Stimulated activated CD8-positive, alpha-beta memory T cell treated with anti-CD3 and anti-CD28 coated beads, Interleukin-4, amount 100 ng/mL, for 48 hours (primary cell): ENCODE measurements around the gene NUP210.
A peak's percentile ranks its signal among the peaks of the same experiment; 100 is the strongest.
"Not testable (repeated sequence)": the region's sequence is repeated elsewhere in the genome, so short reads cannot be mapped to it uniquely, and the experiment has no call there.

ENCODE experiments used
- DNase-seq: peaks from one replicate; pipeline ENCODE4 v3.0.0-alpha.2; 2020

Gene NUP210

GRCh38 chr3:13405614-13406013 is 14.5 kb downstream of the NUP210 start:
- no peak for DNase-seq

GRCh38 chr3:13404626-13405452 is 15.3 kb downstream of the NUP210 start:
- DNase-seq: no peak

- no peak for DNase-seq
Measured at GRCh38 chr3:13403847-13404246, 16.3 kb downstream of the NUP210 start.

- no peak for DNase-seq
Measured at GRCh38 chr3:13403213-13403819, 16.8 kb downstream of the NUP210 start.

DNA sequence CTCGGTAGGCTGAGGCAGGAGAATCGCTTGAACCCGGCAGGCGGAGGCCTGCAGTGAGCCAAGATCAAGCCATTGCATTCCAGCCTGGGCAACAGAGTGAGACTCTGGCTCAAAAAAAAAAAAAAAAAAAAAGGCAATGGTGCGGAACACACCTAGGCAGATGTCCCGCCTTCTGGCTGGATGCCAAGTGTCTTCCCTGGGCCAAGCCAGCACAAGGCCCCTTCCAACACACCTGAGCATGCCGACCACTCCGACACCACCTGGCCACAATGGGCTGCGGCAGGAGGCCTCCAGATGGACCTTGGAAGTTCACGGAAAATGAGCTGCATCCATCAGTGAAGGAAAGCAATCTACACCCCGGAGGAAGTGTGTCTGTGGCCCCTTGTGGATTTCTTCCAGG is 19.0 kb downstream of the NUP210 start:
- no peak for DNase-seq

DNA sequence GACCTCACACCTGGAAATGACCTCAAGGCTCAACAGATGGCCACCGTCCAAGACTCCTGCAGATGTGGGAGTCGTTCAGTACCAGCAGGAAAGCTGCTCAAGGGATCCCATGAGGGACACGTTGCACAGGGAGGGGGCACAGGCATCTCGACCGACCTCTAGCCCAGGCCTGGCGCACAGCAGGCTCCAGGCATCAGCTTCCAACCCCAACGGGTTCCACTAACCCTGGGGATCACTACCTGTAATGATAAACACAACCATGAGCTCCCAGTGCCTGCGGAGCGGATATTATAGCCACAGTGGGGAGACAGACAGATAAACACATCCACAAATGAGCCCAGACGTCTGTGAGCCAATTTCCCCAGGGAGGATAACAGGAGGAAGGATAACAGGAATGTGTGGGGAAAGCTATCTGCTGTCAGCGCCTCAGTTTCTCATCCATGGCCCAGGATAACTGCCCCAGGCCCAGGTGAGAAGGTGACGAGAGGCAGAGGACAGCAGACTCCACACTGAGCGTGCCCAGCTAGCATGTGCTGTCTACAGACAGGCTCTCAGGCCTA is 19.9 kb downstream of the NUP210 start:
- DNase-seq: no peak

GRCh38 chr3:13399603-13400002 is 20.5 kb downstream of the NUP210 start:
- no peak for DNase-seq

DNA sequence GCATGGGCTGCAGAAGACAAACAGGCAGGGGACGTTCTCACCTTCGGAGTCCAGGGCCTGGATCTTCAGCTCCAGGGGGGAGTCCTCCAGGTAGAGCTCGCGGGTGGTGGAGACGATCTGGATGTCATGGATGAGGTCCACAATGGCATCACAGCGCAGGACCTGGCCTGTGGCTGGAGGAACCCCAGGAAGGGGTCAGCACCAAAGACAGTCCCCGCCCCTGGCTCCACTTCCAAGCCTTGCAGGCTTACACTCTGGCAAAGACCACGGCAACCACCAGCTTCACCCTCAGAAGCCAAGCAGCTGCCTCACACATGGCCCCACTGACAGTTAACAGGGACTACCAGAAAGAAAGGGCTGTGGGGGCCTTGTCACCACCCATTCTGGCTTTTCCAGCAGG is 22.8 kb downstream of the NUP210 start:
- no peak for DNase-seq

GRCh38 chr3:13394363-13394762 is 25.8 kb downstream of the NUP210 start:
- DNase-seq: no peak

DNA sequence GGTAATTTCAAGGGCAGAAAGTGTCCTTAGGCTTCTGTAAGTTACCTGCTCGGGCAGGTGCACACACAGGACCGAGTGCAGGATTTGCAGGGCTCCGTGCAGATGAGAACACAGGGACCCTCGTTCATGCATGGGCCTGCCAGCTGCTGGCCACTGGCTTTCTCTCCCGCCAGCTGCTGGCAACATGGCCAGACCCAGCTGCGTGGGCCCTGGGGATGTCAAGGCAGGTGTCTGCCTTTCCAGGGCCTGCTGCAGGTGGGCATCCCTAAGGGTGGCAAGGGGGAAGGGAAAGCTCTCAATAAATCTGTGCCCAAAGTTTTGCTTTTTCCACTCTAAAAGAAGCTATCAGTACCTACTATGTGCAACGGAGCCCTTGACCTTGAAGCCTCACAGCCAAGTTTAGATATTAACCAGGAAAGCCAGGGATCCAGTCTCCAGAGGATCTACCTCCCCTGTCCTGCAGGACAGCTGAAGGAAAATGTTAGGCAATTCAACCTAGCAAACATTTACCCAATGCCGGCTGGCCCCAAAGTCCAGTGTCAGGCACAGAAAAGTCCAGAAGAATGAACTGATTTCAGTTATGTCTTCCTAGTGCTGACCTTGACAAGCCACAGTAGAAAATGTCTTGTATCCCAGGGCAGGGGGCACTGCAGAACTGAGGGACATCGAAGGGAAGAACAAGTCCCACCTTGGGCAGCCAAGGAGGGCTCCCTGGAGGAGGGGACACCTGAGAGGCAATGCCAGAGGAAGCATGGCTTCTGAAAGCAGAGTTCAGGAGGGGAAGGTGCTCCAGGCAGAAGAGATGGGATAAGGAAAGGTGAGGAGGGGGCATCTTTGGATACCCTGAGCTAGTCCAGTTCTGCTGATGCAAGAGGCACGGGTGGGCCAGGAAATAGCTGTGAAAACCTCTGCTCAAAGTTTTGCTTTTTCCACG is 26.4 kb downstream of the NUP210 start:
- DNase-seq: no peak

DNA sequence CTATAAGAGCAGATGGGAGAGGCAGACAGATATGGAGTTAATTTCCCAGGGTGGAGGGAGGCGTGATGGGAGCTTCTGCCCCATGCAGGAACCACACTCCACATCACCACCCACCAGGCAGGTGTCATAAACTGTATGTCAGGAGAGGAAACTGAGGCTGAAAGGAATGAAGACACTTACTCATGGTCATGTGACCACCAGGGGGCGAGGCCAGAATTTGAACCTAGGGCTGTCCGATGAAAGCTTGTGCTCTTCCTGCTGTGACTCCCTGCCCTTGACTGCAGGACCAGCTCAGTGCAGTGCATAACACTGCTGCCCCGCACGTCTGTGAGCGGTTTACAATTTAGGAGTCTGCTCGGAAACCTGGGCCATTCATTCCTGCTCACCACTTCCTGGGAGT is 28.8 kb downstream of the NUP210 start:
- peak; percentile 35 for DNase-seq

DNA sequence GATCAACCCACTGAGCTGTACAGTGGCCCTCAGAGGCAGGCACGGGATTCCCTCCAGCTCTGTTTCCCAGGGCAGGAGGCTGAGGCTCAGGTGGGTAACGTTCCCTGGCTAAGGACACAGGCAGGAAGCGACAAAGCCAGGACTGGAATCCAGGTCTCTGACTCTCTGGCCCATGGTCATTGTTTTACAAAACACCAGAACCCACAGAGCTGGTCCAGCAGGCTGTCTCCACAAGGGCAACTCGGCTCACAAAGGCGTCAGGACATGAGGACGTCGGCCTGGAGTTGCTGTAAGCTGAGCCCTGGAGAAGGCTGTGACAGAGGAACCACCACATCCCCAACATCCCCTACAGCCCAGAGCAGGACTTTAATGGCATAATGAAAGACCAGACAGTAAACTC is 30.7 kb downstream of the NUP210 start:
- DNase-seq: no peak

- DNase-seq: no peak
Measured at GRCh38 chr3:13388816-13389215, 31.3 kb downstream of the NUP210 start.

- no peak for DNase-seq
Measured at GRCh38 chr3:13385373-13385965, 34.7 kb downstream of the NUP210 start.

DNA sequence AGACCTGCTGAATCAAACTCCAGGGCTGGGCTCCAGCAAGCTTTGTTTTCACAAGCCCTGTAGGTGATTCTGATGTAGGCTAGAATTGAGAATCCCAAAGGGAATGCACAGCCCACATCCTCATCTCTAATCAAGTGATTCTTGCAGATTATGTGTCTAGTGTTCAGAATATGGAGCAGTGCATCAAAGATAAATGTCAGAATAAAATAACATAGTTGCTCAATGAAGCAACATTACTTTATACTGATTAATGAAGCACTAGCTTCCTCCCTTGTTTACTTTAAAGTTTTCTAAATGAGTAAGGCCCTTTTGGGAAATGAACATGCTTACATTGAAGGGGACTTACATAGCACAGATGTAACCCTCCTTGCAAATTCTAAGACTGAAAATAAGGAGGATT is 39.2 kb downstream of the NUP210 start:
- no peak for DNase-seq

DNA sequence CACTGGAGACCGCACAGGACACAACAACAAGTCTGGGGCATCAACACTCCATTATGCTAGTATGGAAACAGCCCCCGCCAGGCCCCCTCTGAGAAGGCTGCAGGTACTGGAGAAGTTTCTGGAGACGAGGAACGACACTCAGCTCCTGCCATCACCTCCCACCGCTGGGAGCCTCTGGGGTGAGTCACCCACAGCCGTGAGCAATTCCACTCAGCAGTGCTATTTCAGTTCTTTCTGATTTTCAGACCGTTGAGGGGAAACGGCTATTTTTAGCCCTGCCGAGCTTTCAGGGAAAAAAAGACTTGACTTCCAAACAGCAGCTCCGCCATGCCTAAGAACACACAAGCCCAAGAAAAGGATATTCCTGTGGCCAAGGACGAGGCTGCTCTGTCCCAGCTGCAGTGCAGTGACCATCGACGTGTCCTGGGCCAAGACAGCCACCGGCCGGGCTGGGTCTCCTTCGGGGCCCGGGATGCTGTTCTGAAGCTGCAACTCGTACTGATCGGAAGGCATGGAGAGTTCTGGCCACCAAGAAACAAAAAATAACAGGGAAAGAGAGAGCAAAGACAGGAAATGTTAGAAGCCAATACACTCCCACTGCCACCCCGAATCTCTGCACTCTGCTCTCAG is 40.8 kb downstream of the NUP210 start:
- no peak for DNase-seq

- DNase-seq: no peak
Measured at GRCh38 chr3:13378155-13378554, 42.0 kb downstream of the NUP210 start.

DNA sequence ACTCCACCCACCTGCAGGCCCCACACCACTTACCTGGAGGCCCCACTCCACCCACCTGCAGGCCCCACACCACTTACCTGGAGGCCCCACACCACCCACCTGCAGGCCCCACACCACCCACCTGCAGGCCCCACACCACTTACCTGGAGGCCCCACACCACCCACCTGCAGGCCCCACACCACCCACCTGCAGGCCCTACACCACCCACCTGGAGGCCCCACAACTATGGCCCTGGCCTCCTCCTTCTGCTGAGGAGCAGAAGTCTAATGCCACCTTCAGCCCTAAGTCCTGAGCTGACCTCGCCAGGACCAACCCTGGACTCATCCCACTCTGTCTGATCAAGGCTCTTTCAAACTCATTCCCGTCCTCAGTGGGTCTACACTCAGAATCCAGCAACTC is 42.4 kb downstream of the NUP210 start:
- not testable (repeated sequence) for DNase-seq

GRCh38 chr3:13377021-13377420 is 43.1 kb downstream of the NUP210 start:
- DNase-seq: no peak

GRCh38 chr3:13376091-13376490 is 44.0 kb downstream of the NUP210 start:
- DNase-seq: no peak

DNA sequence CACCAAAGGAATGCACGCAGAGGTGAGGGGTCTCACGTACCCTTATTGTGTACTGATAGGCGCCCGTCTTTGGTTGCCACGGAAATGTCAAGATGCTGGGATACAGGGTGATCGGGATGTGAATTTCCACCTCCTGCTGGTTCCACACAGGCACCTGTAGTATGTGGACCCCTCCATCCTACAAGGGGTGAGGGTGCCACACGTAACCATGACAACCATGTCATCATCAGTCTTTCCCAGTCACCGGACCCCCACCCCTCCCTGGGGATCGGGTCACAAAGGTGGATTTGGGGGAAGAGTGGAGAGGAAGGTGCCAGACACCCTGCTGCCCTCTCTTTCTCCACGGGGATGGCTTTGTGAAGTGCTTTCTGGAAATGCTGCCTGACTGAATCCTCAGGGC is 44.7 kb downstream of the NUP210 start:
- no peak for DNase-seq

DNA sequence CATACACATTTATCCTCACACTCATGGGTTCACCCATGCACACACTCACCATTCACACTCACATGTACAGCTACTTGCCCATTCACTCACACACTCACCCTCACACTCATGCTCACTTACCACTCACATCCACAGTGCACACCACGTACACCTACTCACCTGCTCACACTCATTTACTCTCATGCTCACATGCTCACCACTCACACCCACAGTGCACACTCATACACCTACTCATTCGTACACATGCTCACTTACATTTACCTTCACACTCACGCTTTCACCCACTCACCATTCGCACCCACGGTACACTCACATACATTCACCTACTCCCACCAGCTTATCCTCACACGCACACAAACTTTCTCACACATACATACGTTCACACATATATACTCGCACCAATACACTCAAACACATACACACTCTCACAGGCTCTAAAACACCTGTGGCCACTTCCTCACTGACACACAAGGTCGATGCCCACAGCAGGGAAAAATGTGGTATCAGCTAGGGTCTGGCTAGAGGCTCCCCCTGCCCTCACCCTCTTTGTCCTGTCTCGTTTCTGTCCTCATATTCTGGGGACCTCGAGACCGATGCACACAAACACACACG is 46.0 kb downstream of the NUP210 start:
- DNase-seq: no peak
